Stromal cell of bone marrow (primary cell): Measurements from ENCODE around the gene FLYWCH2.
"Not testable (repeated sequence)": the region's sequence is repeated elsewhere in the genome, so short reads cannot be mapped to it uniquely, and the experiment has no call there.

Experiments
- DNase-seq: peaks from one replicate; pipeline ENCODE4 v3.0.0-alpha.2; 2012; ENCODE audit warnings: low read depth

The FLYWCH2 gene

DNA sequence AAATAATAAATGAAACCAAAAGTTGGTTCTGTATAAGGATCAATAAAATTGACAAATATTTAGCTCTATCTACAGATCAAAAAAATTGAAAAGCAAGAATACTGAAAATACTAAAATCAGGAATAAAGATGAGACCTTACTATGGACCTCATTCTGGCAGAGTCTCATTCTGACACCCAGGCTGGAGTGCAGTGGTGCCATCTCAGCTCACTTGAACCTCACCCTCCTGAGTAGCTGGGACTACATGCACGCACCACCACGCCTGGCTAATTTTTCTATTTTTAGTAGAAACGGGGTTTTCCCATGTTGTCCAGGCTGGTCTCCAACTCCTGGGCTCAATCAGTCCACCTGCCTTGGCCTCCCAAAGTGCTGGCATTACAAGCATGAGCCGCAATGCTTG is 59.0 kb downstream of the FLYWCH2 start:
- DNase-seq: no peak

DNA sequence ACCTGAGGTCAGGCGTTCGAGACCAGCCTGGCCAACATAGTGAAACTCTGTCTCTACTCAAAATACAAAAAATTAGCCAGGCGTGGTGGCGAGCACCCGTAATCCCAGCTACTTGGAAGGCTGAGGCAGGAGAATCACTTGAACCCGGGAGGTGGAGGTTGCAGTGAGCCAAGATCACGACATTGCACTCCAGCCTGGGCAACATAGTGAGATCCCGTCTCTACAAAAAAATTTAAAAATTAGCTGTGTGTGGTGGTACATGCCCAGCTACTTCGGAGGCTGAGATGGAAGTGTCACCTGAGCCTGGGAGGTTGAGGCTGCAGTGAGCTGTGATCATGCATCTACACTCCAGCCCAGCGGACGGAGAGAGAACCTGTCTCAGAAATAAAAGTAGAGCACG is 60.7 kb downstream of the FLYWCH2 start:
- DNase-seq: not testable (repeated sequence)

DNA sequence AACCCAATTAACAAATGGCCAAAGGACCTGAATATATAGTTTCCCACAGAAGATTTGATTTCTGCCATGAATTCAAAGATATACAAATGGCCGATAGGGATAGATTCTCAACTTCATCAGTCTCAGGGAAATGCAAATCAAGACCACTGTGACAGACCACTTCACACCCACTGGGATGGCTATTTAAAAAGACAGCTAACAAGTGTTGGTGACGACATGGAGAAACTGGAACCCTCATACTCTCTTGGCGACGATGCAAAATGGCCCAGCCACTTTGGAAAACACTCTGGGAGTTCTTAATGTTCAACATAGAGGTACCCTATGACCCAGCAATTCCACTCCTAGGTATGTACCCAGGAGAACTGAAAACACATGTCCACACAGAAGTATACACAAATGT is 63.6 kb downstream of the FLYWCH2 start:
- no peak for DNase-seq
